GM18526 (cell line): ENCODE results near the gene ALG12.

Experiments
- POLR2A ChIP-seq: IDR thresholded peaks from 3 replicates; pipeline ENCODE4 v1.6.1; 2011; ENCODE audit not compliant: insufficient read length; ENCODE audit errors: extremely low read depth

The ALG12 gene

DNA sequence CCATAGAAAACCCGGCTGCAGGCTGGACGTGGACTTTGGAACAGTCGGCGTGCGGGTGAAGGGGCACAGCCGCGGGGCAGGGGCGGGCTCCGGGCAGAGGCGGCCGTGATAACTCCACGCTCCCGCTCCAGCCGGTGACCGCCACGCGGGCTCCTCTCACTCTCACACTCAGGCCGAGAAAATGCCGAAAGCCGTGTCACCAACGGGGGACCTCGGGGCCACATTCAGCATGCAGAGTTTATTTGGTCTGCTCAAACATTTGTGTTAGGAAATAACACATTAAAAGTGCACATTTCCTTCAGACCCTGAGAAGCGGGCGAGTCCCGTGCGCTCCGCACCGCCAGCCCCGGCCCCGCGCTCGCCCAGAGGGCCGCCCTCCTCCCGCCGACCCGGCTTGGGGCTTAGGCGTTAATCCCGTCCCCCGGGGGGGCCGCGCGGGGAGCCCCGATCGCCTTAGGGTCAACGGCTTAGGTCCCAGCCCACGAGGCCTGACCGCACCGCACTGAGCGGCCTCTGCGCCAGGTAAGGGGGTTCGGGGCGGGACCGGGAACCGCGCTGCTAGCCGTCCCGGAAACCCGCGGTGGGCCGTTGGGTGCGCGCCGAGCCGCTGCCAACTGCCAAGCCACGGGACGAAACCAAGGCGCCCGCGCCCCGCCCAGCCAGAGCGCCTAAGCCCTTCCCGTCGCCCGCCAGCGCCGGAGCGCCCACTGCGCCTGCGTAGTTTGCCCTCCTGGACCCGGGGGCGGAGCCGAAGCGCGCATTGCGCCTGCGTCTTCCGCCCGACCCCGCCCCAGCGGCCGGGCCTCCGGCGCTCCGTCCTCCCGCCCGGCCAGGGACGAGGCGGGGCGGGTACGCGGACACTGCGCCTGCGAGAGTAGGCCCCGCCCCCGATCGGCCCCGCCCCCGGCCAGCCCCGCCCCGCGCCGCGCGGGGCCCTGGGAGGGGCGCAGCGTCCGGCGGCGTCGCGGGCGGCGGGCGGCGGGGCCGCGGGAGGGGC lies 65.0 kb downstream of the ALG12 start, which contains the start of gene ZBED4:
TSS of gene ZBED4 (plus strand) at position 947 of the 997 bp plus-strand sequence. CDS start 29,819 bp downstream, outside the sequence.
- TF ChIP-seq POLR2A = peak; percentile 83

DNA sequence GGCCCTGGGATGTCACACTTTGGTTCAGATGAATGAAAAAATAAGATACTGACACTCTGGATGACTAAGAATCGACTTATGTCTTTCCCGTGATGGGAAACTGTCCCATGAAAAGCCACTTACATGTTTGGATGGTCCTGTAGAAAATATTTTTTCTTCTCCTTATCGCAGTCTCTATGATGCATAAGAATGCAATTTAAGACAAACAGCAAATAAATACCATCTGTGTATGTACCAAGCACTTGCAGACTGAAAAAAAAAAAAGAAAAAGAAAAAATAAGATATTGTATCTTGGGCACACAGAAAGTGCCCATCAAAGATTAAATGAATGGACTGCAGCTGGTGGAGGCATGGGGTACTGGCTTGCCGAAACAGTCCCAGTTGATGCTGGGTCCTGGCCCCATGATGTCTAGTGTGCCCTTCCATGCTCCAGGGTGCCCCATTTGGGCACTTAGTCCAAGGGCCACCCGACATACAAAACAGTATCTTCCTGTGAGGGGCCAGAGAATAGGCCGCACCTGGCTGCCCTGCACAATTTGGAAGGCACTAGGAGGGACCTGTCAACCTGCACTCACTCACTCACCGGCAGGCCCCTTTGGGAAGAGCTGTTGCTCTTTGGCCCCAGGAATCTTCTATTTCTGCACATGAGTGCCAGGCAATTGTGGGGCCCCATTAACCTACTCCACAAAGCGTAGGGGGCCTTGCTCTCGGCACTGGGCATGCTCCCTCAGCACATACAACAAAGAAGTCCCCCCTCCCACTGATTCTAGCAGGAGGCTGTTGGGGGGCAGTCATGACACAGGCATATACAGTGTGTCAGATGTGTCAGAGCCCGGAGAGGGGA lies 67.1 kb downstream of the ALG12 start:
- TF ChIP-seq POLR2A = no peak
